Ishikawa (cell line): ENCODE data around the gene CUL4A.

ENCODE experiments used
- CREB1 ChIP-seq: IDR thresholded peaks from 2 replicates; pipeline ENCODE4 v1.6.1; 2012; ENCODE audit warnings: low read depth
- EP300 ChIP-seq: IDR thresholded peaks from 2 replicates; pipeline ENCODE4 v1.6.1; 2012; ENCODE audit warnings: borderline replicate concordance
- MAX ChIP-seq: IDR thresholded peaks from 2 replicates; pipeline ENCODE4 v1.6.1; 2012
- REST ChIP-seq: IDR thresholded peaks from 2 replicates; pipeline ENCODE4 v1.6.1; 2012; ENCODE audit warnings: low read depth, mild to moderate bottlenecking
- TAF1 ChIP-seq: IDR thresholded peaks from 2 replicates; pipeline ENCODE4 v1.6.1; 2012; ENCODE audit warnings: low read depth, mild to moderate bottlenecking
- TEAD4 ChIP-seq: IDR thresholded peaks from 2 replicates; pipeline ENCODE4 v1.6.1; 2012

GRCh38 chr13:113293686-113294085 is 84.3 kb downstream of the CUL4A start:
- TF ChIP-seq TAF1 (no peak), TEAD4 (no peak), REST (no peak), CREB1 (no peak), EP300 (no peak), MAX (no peak)
